ENCODE results near the gene RARG.
A peak's percentile ranks its signal among the peaks of the same experiment; 100 is the strongest.

RARG gene

GRCh38 chr12:53235164-53235563, 3.2 kb upstream of the RARG start:
- Histone ChIP-seq H3K27ac (ENCODE audit: extremely low read depth, low read depth, low read length) (no peak overlapping the region), H3K9me3 (ENCODE audit: control insufficient read depth, insufficient read depth, low read depth, low read length) (no peaks in the 10 kb centered on the region), H3K4me1 (ENCODE audit: control insufficient read depth, insufficient read depth, low read length) (peaks cover 12% of the 10 kb centered on the region), H3K4me3 (ENCODE audit: low read depth, low read length) (no peak overlapping the region), H3K36me3 (ENCODE audit: control insufficient read depth in 2 of 2, insufficient read depth in 1 of 2, low read length in 2 of 2) (no peaks in the 10 kb centered on the region)
- TF ChIP-seq ZNF169 (tag by site-specific recombination; IDR thresholded peaks at IDR 0.05) (no peak), ZNF248 (tag by site-specific recombination; IDR thresholded peaks at IDR 0.05) (no peak), ZNF2 (tag by site-specific recombination; IDR thresholded peaks at IDR 0.05) (no peak), ZNF639 (tag by site-specific recombination; IDR thresholded peaks at IDR 0.05) (no peak), ZNF341 (tag by site-specific recombination; IDR thresholded peaks at IDR 0.05; ENCODE audit: low read depth) (no peak), YY1 (tag by site-specific recombination; IDR thresholded peaks at IDR 0.05) (no peak), ZBTB48 (tag by site-specific recombination; IDR thresholded peaks at IDR 0.05) (no peak), ZNF544 (tag by site-specific recombination; IDR thresholded peaks at IDR 0.05) (no peak), ZNF19 (tag by site-specific recombination; IDR thresholded peaks at IDR 0.05; ENCODE audit: low read depth) (no peak), ZNF311 (tag by site-specific recombination; IDR thresholded peaks at IDR 0.05; ENCODE audit: borderline replicate concordance) (no peak), ZNF560 (tag by site-specific recombination; IDR thresholded peaks at IDR 0.05; ENCODE audit: borderline replicate concordance) (no peak), KLF10 (tag by site-specific recombination; IDR thresholded peaks at IDR 0.05) (no peak), PRDM1 (tag by site-specific recombination; IDR thresholded peaks at IDR 0.05) (no peak), ZNF239 (tag by site-specific recombination; IDR thresholded peaks at IDR 0.05) (no peak)
- CTCF ChIA-PET = interaction anchor here (0.7 to 1.7 kb wide), 2 partner anchors 10 to 33 kb away, joined by 3 read pairs; partner anchors contain the start of gene ESPL1
- POLR2A ChIA-PET = interaction anchor here (0.5 kb wide), 1 partner anchor 12 kb away, joined by 3 read pairs; no protein-coding TSS in a partner anchor

GRCh38 chr12:53234271-53234914, 2.4 kb upstream of the RARG start:
- Histone ChIP-seq H3K27ac (ENCODE audit: extremely low read depth, low read depth, low read length) (no peak overlapping the region), H3K36me3 (ENCODE audit: control insufficient read depth in 2 of 2, insufficient read depth in 1 of 2, low read length in 2 of 2) (no peaks in the 10 kb centered on the region), H3K4me1 (ENCODE audit: control insufficient read depth, insufficient read depth, low read length) (peaks cover 12% of the 10 kb centered on the region), H3K4me3 (ENCODE audit: low read depth, low read length) (no peak overlapping the region), H3K9me3 (ENCODE audit: control insufficient read depth, insufficient read depth, low read depth, low read length) (no peaks in the 10 kb centered on the region)
- CTCF ChIA-PET = interaction anchor here (1.7 kb wide), 1 partner anchor 10 kb away, joined by 3 read pairs; no protein-coding TSS in a partner anchor
- POLR2A ChIA-PET = interaction anchor here (0.5 to 0.8 kb wide), 3 partner anchors 11 to 68 kb away, joined by 3 read pairs; no protein-coding TSS in a partner anchor
- TF ChIP-seq ZNF266 (tag by site-specific recombination; IDR thresholded peaks at IDR 0.05; ENCODE audit: low read depth) (no peak), PRDM10 (tag by site-specific recombination; IDR thresholded peaks at IDR 0.05) (peak; percentile 47; the same call in 1 of the 2 replicates), ZNF701 (tag by site-specific recombination; IDR thresholded peaks at IDR 0.05) (no peak), ZNF394 (tag by site-specific recombination; IDR thresholded peaks at IDR 0.05; ENCODE audit: borderline replicate concordance) (no peak), ZNF610 (tag by site-specific recombination; IDR thresholded peaks at IDR 0.05; ENCODE audit: borderline replicate concordance) (no peak), SP2 (tag by site-specific recombination; IDR thresholded peaks at IDR 0.05) (peak; percentile 50), ZNF624 (tag by site-specific recombination; IDR thresholded peaks at IDR 0.05) (no peak), ZNF747 (tag by site-specific recombination; IDR thresholded peaks at IDR 0.05) (no peak), BCL6B (tag by site-specific recombination; IDR thresholded peaks at IDR 0.05) (no peak), ZNF704 (tag by site-specific recombination; IDR thresholded peaks at IDR 0.05) (no peak), ZNF398 (tag by site-specific recombination; IDR thresholded peaks at IDR 0.05) (0 out of 2 replicates have a peak, but pooled peaks have one; percentile 27), ZNF404 (tag by site-specific recombination; IDR thresholded peaks at IDR 0.05) (no peak)

All from HEK293 (cell line).